NCI-H460 (cell line): ENCODE measurements around the gene HERC2. TPM values are rescaled to one million over a fixed set of nuclear protein-coding genes. Genes with fewer than 3 reads are reported as not detected.
"Not testable (repeated sequence)": the region's sequence is repeated elsewhere in the genome, so short reads cannot be mapped to it uniquely, and the experiment has no call there.

Source experiments
- DNase-seq: peaks from one replicate; pipeline ENCODE4 v3.0.0-alpha.2; 2016; ENCODE audit warnings: low read depth; ENCODE audit errors: extremely low read depth
- polyA plus RNA-seq: library from polyadenylated mRNA; depleted of rRNA; stranded (reverse); fragments of >200 nt; gene quantifications from 2 replicates; pipeline ENCODE4 v1.2.3, GENCODE V29; 2014; cell fraction: nucleus; rRNA removed
- total RNA-seq: library from RNA; depleted of rRNA; stranded (reverse); fragments of >200 nt; shearing (Covaris generic); gene quantifications from 2 replicates; pipeline ENCODE4 v1.2.3, GENCODE V29; 2014; rRNA removed

Gene HERC2
- total RNA-seq: 25.3 and 32.7 TPM in 2 replicates
- 38.2 and 57.9 TPM in 2 replicates for polyA plus RNA-seq

- DNase-seq: not testable (repeated sequence)
These were observed at the start of gene HERC2 for GRCh38 chr15:28322129-28322588. Gene HERC2 (minus strand): TSS chr15:28322179. CDS start chr15:28321433, 746 bp downstream.

GRCh38 chr15:28365502-28365901 is 43.5 kb upstream of the HERC2 start:
- DNase-seq: not testable (repeated sequence)

- DNase-seq: not testable (repeated sequence)
These were observed 36.0 kb upstream of the HERC2 start, which contains the start of gene GOLGA6L24 for GRCh38 chr15:28357984-28358383. Gene GOLGA6L24 (minus strand): TSS chr15:28358084. CDS start chr15:28358023, 61 bp downstream.

- DNase-seq: not testable (repeated sequence)
These were observed 461 bp downstream of the HERC2 start for GRCh38 chr15:28321358-28322078.

GRCh38 chr15:28319725-28320124 is 2.3 kb downstream of the HERC2 start:
- DNase-seq: not testable (repeated sequence)

- DNase-seq: not testable (repeated sequence)
These were observed 3.2 kb downstream of the HERC2 start for GRCh38 chr15:28318828-28319227.

- not testable (repeated sequence) for DNase-seq
These were observed 3.9 kb downstream of the HERC2 start for GRCh38 chr15:28318122-28318521.

- DNase-seq: not testable (repeated sequence)
These were observed 5.0 kb downstream of the HERC2 start for GRCh38 chr15:28316958-28317357.

- not testable (repeated sequence) for DNase-seq
These were observed 11.5 kb downstream of the HERC2 start for GRCh38 chr15:28310454-28310853.

GRCh38 chr15:28308718-28309117 is 13.3 kb downstream of the HERC2 start:
- not testable (repeated sequence) for DNase-seq

GRCh38 chr15:28305700-28306099 is 16.3 kb downstream of the HERC2 start:
- not testable (repeated sequence) for DNase-seq

- DNase-seq: not testable (repeated sequence)
These were observed 24.5 kb downstream of the HERC2 start for GRCh38 chr15:28297434-28297833.

GRCh38 chr15:28296814-28297213 is 25.2 kb downstream of the HERC2 start:
- not testable (repeated sequence) for DNase-seq

GRCh38 chr15:28295009-28295563 is 26.9 kb downstream of the HERC2 start:
- not testable (repeated sequence) for DNase-seq

- DNase-seq: not testable (repeated sequence)
These were observed 27.4 kb downstream of the HERC2 start for GRCh38 chr15:28294560-28294959.

GRCh38 chr15:28289694-28290463 is 32.1 kb downstream of the HERC2 start:
- DNase-seq: no peak

- not testable (repeated sequence) for DNase-seq
These were observed 32.9 kb downstream of the HERC2 start for GRCh38 chr15:28288830-28289693.

GRCh38 chr15:28286659-28287058 is 35.3 kb downstream of the HERC2 start:
- DNase-seq: not testable (repeated sequence)

- DNase-seq: no peak
These were observed 35.9 kb downstream of the HERC2 start for GRCh38 chr15:28286031-28286430.

- DNase-seq: no peak
These were observed 40.1 kb downstream of the HERC2 start for GRCh38 chr15:28281876-28282275.
